ENCODE data around the gene RAF1.
"Not testable (repeated sequence)": the region's sequence is repeated elsewhere in the genome, so short reads cannot be mapped to it uniquely, and the experiment has no call there.

The RAF1 gene

GRCh38 chr3:12556690-12557472 is 107.0 kb downstream of the RAF1 start, which contains the start of gene MKRN2:
Gene MKRN2 (plus strand): TSS chr3:12557087. CDS start chr3:12557151, 64 bp downstream.
- H3K27me3 ChIP-seq (ENCODE audit: control insufficient read depth in 1 of 2, insufficient read depth in 2 of 2, low read length in 2 of 2) = peaks cover 0 to 5% of the 10 kb centered on the region in 2 donors
- H3K27ac ChIP-seq (ENCODE audit: low read depth, low read length) = peak within 1 kb of the TSS; percentile 97
- peak within 1 kb of the TSS; percentile 93 for H3K4me3 ChIP-seq (ENCODE audit: low read depth in 1 of 2, low read length in 2 of 2)
- no peaks in the 10 kb centered on the region for H3K9me3 ChIP-seq (ENCODE audit: low read length)
- H3K9ac ChIP-seq (ENCODE audit: low read length) = peak within 1 kb of the TSS; percentile 85
- H3K4me1 ChIP-seq (ENCODE audit: insufficient read depth, low read length) = peaks cover 21% of the 10 kb centered on the region
- H3K36me3 ChIP-seq (ENCODE audit: insufficient read depth, low read length) = no peaks in the 10 kb centered on the region

GRCh38 chr3:12556314-12556689 is 107.6 kb downstream of the RAF1 start:
- Histone ChIP-seq H3K4me1 (ENCODE audit: insufficient read depth, low read length) (peaks cover 21% of the 10 kb centered on the region), H3K9ac (ENCODE audit: low read length) (peak overlapping the region; percentile 75), H3K4me3 (ENCODE audit: low read depth in 1 of 2, low read length in 2 of 2) (peak overlapping the region; percentile 93), H3K27me3 (ENCODE audit: control insufficient read depth in 1 of 2, insufficient read depth in 2 of 2, low read length in 2 of 2) (peaks cover 0 to 5% of the 10 kb centered on the region in 2 donors), H3K36me3 (ENCODE audit: insufficient read depth, low read length) (no peaks in the 10 kb centered on the region), H3K9me3 (ENCODE audit: low read length) (no peaks in the 10 kb centered on the region), H3K27ac (ENCODE audit: low read depth, low read length) (peak overlapping the region; percentile 97)

- Histone ChIP-seq H3K36me3 (ENCODE audit: insufficient read depth, low read length) (no peaks in the 10 kb centered on the region), H3K27ac (ENCODE audit: low read depth, low read length) (no peak overlapping the region), H3K27me3 (ENCODE audit: control insufficient read depth in 1 of 2, insufficient read depth in 2 of 2, low read length in 2 of 2) (peaks cover 0 to 5% of the 10 kb centered on the region in 2 donors), H3K4me1 (ENCODE audit: insufficient read depth, low read length) (peaks cover 15% of the 10 kb centered on the region), H3K9me3 (ENCODE audit: low read length) (no peaks in the 10 kb centered on the region), H3K9ac (ENCODE audit: low read length) (peak overlapping the region; percentile 60), H3K4me3 (ENCODE audit: low read depth in 1 of 2, low read length in 2 of 2) (peak overlapping the region; percentile 61 to 74)
Observed at GRCh38 chr3:12553921-12554391, 110.0 kb downstream of the RAF1 start.

GRCh38 chr3:12549971-12550760 is 113.8 kb downstream of the RAF1 start:
- Histone ChIP-seq H3K36me3 (ENCODE audit: insufficient read depth, low read length) (no peaks in the 10 kb centered on the region), H3K4me1 (ENCODE audit: insufficient read depth, low read length) (no peaks in the 10 kb centered on the region), H3K9me3 (ENCODE audit: low read length) (no peaks in the 10 kb centered on the region), H3K27me3 (ENCODE audit: control insufficient read depth in 1 of 2, insufficient read depth in 2 of 2, low read length in 2 of 2) (peaks cover 0 to 5% of the 10 kb centered on the region in 2 donors), H3K9ac (ENCODE audit: low read length) (no peak overlapping the region), H3K27ac (ENCODE audit: low read depth, low read length) (no peak overlapping the region), H3K4me3 (ENCODE audit: low read depth in 1 of 2, low read length in 2 of 2) (no peak overlapping the region)

- no peak within 1 kb of the TSS for H3K27ac ChIP-seq (ENCODE audit: low read depth, low read length)
- H3K4me3 ChIP-seq (ENCODE audit: low read depth in 1 of 2, low read length in 2 of 2) = no peak within 1 kb of the TSS
- no peaks in the 10 kb centered on the region for H3K36me3 ChIP-seq (ENCODE audit: insufficient read depth, low read length)
- no peaks in the 10 kb centered on the region for H3K27me3 ChIP-seq (ENCODE audit: control insufficient read depth in 1 of 2, insufficient read depth in 2 of 2, low read length in 2 of 2)
- no peak within 1 kb of the TSS for H3K9ac ChIP-seq (ENCODE audit: low read length)
- H3K4me1 ChIP-seq (ENCODE audit: insufficient read depth, low read length) = no peaks in the 10 kb centered on the region
- H3K9me3 ChIP-seq (ENCODE audit: low read length) = no peaks in the 10 kb centered on the region
Observed at GRCh38 chr3:12545473-12545791, 118.5 kb downstream of the RAF1 start, which contains the start of gene MKRN2OS. Gene MKRN2OS (minus strand): TSS chr3:12545499. CDS start chr3:12545464, 35 bp downstream.

GRCh38 chr3:12544652-12545472 is 119.1 kb downstream of the RAF1 start:
- Histone ChIP-seq H3K27ac (ENCODE audit: low read depth, low read length) (no peak overlapping the region), H3K36me3 (ENCODE audit: insufficient read depth, low read length) (no peaks in the 10 kb centered on the region), H3K9me3 (ENCODE audit: low read length) (no peaks in the 10 kb centered on the region), H3K9ac (ENCODE audit: low read length) (no peak overlapping the region), H3K4me1 (ENCODE audit: insufficient read depth, low read length) (no peaks in the 10 kb centered on the region), H3K27me3 (ENCODE audit: control insufficient read depth in 1 of 2, insufficient read depth in 2 of 2, low read length in 2 of 2) (no peaks in the 10 kb centered on the region), H3K4me3 (ENCODE audit: low read depth in 1 of 2, low read length in 2 of 2) (no peak overlapping the region)

GRCh38 chr3:12543497-12543896 is 120.4 kb downstream of the RAF1 start:
- H3K36me3 ChIP-seq (ENCODE audit: insufficient read depth, low read length); H3K9me3 ChIP-seq (ENCODE audit: low read length); H3K4me1 ChIP-seq (ENCODE audit: insufficient read depth, low read length); H3K27me3 ChIP-seq (ENCODE audit: control insufficient read depth in 1 of 2, insufficient read depth in 2 of 2, low read length in 2 of 2); H3K4me3 ChIP-seq (ENCODE audit: low read depth in 1 of 2, low read length in 2 of 2); H3K27ac ChIP-seq (ENCODE audit: low read depth, low read length); H3K9ac ChIP-seq (ENCODE audit: low read length): not testable (repeated sequence)

- Histone ChIP-seq H3K36me3 (ENCODE audit: insufficient read depth, low read length) (no peaks in the 10 kb centered on the region), H3K9ac (ENCODE audit: low read length) (no peak overlapping the region), H3K9me3 (ENCODE audit: low read length) (no peaks in the 10 kb centered on the region), H3K4me1 (ENCODE audit: insufficient read depth, low read length) (no peaks in the 10 kb centered on the region), H3K27me3 (ENCODE audit: control insufficient read depth in 1 of 2, insufficient read depth in 2 of 2, low read length in 2 of 2) (no peaks in the 10 kb centered on the region), H3K4me3 (ENCODE audit: low read depth in 1 of 2, low read length in 2 of 2) (no peak overlapping the region), H3K27ac (ENCODE audit: low read depth, low read length) (no peak overlapping the region)
Observed at GRCh38 chr3:12541625-12542024, 122.3 kb downstream of the RAF1 start.

- Histone ChIP-seq H3K27ac (ENCODE audit: low read depth, low read length) (no peak overlapping the region), H3K9ac (ENCODE audit: low read length) (no peak overlapping the region), H3K4me1 (ENCODE audit: insufficient read depth, low read length) (no peaks in the 10 kb centered on the region), H3K4me3 (ENCODE audit: low read depth in 1 of 2, low read length in 2 of 2) (no peak overlapping the region), H3K36me3 (ENCODE audit: insufficient read depth, low read length) (peaks cover 6% of the 10 kb centered on the region), H3K27me3 (ENCODE audit: control insufficient read depth in 1 of 2, insufficient read depth in 2 of 2, low read length in 2 of 2) (no peaks in the 10 kb centered on the region), H3K9me3 (ENCODE audit: low read length) (no peaks in the 10 kb centered on the region)
Observed at GRCh38 chr3:12536423-12536822, 127.5 kb downstream of the RAF1 start.

All from muscle layer of colon (tissue), 2 donors.